HG02885 (cell line): ENCODE data around the gene KIAA0319L.

Source experiments
- ATAC-seq: cut with Tn5 transposase; IDR thresholded peaks from one replicate; pipeline ENCODE4 v1.9.1; 2021; ENCODE audit warnings: mild to moderate bottlenecking; ENCODE audit not compliant: unreplicated experiment, poor library complexity

Gene KIAA0319L

GRCh38 chr1:35454616-35455015, 102.6 kb downstream of the KIAA0319L start:
- ATAC-seq: no peak

GRCh38 chr1:35454176-35454575, 103.0 kb downstream of the KIAA0319L start:
- no peak for ATAC-seq

- no peak for ATAC-seq
Observed at GRCh38 chr1:35453031-35453430, 104.2 kb downstream of the KIAA0319L start.

DNA sequence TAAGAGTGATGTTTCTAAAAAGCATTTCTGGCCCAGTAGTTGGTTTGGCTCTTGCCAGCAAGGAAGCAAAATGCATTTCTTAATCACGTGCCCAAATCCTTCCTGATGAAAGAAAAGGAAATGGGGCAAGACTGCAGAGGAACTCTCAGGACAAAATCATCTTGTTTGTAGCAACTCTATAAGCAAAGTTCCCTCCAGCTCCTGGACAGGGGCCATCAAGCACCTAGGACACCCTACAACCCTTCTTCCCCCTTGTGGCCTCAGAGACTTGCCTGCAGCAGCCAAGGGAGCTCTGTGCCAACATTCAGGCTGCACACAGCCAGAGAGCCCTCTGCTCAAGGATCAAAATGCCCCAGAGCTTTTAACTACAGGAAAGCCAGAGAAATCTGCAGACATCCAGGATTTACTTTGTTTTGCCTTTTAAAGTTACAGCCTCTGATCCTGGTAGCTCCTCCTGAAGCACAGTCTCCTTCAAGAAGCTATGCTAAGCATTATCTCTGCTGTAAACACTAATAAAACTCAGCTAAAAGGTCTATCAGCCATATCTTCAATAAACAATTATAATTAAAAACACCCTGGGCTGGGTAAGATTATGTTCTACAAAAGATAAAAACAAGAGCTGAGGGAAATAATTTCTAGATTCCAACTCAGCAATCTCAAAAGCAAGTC, 105.0 kb downstream of the KIAA0319L start:
- ATAC-seq: no peak

- ATAC-seq: no peak
Observed at GRCh38 chr1:35451125-35451528, 106.1 kb downstream of the KIAA0319L start.

- ATAC-seq: no peak
Observed at GRCh38 chr1:35449334-35450008, 107.7 kb downstream of the KIAA0319L start.

- ATAC-seq: no peak
Observed at GRCh38 chr1:35448344-35448801, 108.8 kb downstream of the KIAA0319L start.

DNA sequence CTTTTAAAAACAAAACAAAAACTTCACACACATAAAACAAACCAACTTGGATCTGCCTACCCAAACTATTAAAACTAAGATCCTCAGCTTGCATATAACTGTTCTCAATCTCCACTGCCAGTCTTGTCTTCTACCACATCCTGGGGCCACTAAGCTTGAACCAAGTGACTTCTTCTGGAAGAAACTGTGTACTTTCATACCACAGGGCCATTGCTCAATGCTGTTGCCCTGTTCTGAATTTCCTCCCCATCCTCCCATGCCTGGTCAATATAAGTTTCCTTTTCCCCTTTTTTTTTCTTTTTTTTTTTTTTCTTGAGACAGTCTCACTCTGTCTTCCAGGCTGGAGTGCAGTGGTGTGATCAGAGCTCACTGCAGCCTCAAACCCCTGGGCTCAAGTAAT, 109.9 kb downstream of the KIAA0319L start:
- ATAC-seq: no peak

- no peak for ATAC-seq
Observed at GRCh38 chr1:35444519-35444774, 112.8 kb downstream of the KIAA0319L start.

DNA sequence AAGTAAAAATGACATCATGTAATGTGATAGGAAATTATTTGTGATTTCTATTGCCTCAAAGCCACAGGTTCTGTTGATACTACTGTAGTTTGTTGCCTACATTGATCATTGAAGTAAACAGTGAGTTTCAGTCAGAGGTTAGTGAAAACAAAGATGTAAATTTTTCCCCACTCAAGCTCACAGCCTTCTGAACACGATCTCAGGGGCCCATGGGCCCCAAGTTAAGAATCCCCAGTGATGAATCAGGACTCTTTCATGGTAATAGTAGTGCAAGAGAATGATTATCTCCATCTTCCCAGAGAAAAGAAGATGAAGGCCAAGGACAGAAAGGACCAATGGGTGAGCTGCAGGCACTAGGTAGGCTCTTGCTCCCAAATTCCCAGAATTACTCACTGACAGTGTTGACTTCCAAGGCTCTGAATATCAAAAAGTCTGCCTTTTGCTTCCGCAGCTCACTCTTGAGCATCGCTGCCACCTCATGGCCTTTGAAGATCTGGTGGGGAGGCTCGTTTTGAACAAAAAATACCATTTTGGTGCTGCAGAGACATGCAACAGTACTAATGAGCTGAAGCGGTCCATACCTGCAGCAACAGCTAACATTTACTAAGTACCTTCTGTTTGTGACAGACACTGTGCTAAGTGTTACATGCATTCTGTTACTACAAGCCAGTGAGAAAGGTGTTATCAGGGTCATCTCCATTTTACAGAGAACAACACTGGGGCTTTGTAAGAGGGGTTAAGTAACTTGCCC, 113.3 kb downstream of the KIAA0319L start:
- ATAC-seq: no peak

GRCh38 chr1:35442734-35443133, 114.5 kb downstream of the KIAA0319L start:
- ATAC-seq: no peak

- no peak for ATAC-seq
Observed at GRCh38 chr1:35441926-35442579, 115.2 kb downstream of the KIAA0319L start.

- ATAC-seq: no peak
Observed at GRCh38 chr1:35439626-35440025, 117.6 kb downstream of the KIAA0319L start.

GRCh38 chr1:35437200-35437599, 120.0 kb downstream of the KIAA0319L start:
- ATAC-seq: no peak

DNA sequence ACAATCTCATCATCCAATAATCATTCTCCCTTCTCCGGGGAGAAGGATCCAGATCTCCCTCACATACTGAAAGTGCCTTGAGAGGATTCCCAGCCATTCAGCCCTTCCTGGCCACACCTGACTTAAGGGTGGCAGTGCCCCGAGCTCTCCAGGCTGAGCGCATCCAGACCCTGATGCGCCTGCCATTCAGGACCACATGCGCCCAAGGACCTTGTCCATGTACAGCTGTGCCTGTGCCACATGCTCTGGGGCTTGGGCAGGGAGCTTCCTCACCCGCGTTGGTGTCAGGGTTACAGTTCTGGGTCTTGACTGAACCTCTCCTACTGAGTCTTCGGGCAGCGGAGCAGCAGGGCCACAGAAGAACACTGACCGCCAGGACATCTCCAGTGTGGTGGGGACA, 121.1 kb downstream of the KIAA0319L start:
- no peak for ATAC-seq

GRCh38 chr1:35434703-35435102, 122.5 kb downstream of the KIAA0319L start:
- ATAC-seq: no peak

GRCh38 chr1:35433714-35434113, 123.5 kb downstream of the KIAA0319L start:
- no peak for ATAC-seq

DNA sequence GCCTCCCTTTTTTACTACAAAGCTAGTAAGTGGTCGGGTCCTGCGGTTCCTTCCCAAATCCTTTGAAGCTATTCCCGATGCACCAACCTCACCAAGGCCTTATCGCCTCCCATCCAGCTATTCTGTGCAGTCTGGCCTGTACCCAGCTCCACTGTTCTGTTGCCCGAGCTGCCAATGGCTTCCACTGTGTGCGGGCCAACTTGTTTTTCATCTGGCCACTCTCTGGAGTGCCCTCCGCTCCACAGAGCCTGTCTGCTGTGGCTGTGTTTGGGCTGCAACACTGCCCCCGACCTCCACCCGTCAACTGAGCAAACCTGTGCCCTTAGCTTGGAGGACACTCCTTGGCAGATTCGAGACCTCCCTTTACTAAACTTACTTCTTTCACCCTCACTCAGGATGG, 125.0 kb downstream of the KIAA0319L start:
- no peak for ATAC-seq

DNA sequence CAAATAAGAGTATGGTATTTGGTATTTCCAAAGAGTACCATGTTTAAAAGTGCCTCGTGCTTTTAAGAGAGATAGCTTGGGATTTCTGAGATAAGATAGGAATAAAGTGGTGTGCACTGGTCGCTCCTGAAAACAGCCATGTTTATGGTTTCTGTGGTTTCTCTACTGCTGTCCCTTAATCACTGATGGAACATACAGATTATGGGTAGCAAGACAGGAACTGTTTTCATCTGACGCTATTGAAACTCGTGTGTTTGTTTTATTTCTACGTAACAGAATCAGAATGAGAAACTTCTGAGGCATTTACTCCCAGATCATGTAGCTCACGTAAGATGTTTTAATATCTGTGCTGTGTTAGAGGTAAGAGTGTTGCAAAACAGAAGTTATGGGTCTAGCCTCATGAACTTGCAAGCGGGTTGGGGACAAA, 126.0 kb downstream of the KIAA0319L start:
- no peak for ATAC-seq

DNA sequence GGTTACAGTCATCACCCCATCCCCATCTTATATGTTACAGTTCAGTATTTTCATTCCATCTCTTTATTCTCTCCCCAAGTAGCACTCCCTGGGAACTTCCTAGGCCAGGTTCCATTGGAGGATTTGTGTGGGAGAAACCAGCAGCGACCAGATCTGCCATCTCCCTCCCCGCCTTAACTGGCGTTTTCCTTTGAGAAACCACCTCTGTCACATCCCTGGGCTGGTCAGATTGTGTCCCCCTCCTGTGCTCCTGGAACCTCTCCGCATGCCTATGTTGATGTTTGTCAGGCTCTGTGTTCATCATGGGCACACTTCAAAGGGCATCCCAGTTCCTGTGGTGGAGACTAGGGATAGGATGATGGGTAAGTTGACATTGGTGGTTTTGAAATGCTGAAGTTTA, 126.4 kb downstream of the KIAA0319L start:
- no peak for ATAC-seq

DNA sequence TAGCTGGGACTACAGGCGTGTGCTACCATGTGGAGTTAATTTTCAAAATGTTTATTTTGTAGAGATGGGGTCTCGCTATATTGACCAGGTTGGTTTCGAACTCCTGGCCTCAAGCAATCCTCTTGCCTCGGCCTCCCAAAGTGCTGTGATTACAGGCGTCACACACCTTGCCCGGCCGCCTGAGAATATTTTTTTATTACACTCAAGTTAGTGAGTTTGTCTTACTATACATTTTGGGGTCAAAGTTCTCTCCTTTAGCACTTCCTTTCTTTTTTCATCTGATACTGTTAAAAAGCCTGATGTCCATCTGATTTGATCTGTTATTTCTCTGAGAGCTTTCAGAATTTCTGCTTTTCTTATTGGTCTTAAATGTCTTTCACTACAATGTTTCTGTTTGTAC, 128.8 kb downstream of the KIAA0319L start:
- no peak for ATAC-seq
